ENCODE results near the gene RAP1GAP.

DNA sequence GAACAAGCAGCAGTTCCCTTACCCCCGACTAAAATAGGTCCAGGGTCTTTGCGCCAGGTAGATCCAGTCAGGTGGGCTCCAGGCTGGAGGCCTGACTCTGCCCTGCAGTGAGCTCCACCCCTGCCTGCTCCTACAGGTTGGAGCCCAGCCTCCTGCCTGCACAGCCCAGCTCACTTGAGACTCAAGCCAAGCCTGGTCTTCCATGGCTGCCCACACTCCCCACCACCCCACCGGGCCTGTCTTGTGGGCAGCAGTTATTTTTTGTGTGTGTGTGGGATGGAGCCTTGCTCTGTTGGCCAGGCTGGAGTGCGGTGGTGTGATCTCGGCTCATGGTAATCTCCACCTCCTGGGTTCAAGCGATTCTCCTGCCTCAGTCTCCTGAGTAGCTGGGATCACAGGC, 28.5 kb downstream of the RAP1GAP start:
- TF ChIP-seq, protein P1, sequence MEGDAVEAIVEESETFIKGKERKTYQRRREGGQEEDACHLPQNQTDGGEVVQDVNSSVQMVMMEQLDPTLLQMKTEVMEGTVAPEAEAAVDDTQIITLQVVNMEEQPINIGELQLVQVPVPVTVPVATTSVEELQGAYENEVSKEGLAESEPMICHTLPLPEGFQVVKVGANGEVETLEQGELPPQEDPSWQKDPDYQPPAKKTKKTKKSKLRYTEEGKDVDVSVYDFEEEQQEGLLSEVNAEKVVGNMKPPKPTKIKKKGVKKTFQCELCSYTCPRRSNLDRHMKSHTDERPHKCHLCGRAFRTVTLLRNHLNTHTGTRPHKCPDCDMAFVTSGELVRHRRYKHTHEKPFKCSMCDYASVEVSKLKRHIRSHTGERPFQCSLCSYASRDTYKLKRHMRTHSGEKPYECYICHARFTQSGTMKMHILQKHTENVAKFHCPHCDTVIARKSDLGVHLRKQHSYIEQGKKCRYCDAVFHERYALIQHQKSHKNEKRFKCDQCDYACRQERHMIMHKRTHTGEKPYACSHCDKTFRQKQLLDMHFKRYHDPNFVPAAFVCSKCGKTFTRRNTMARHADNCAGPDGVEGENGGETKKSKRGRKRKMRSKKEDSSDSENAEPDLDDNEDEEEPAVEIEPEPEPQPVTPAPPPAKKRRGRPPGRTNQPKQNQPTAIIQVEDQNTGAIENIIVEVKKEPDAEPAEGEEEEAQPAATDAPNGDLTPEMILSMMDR (IDR thresholded peaks at IDR 0.05): no peak
- TF ChIP-seq POLR2A (IDR thresholded peaks at IDR 0.05): no peak
